ENCODE data around the gene ETNK2. TPM values are rescaled to one million over a fixed set of nuclear protein-coding genes. Genes with fewer than 3 reads are reported as not detected.
"Not testable (repeated sequence)": the region's sequence is repeated elsewhere in the genome, so short reads cannot be mapped to it uniquely, and the experiment has no call there.

ETNK2 gene
- polyA plus RNA-seq, 3 donors, result 9.0 to 21.1 (median 11.1) TPM

GRCh38 chr1:204110894-204111633 is 40.8 kb downstream of the ETNK2 start:
- 82 to 88% (median 87%) methylated on average over 5 of the region's 5 CpGs for WGBS, 3 donors
- no peak overlapping the region for H3K27ac ChIP-seq (ENCODE audit: low read depth, low read length)

DNA sequence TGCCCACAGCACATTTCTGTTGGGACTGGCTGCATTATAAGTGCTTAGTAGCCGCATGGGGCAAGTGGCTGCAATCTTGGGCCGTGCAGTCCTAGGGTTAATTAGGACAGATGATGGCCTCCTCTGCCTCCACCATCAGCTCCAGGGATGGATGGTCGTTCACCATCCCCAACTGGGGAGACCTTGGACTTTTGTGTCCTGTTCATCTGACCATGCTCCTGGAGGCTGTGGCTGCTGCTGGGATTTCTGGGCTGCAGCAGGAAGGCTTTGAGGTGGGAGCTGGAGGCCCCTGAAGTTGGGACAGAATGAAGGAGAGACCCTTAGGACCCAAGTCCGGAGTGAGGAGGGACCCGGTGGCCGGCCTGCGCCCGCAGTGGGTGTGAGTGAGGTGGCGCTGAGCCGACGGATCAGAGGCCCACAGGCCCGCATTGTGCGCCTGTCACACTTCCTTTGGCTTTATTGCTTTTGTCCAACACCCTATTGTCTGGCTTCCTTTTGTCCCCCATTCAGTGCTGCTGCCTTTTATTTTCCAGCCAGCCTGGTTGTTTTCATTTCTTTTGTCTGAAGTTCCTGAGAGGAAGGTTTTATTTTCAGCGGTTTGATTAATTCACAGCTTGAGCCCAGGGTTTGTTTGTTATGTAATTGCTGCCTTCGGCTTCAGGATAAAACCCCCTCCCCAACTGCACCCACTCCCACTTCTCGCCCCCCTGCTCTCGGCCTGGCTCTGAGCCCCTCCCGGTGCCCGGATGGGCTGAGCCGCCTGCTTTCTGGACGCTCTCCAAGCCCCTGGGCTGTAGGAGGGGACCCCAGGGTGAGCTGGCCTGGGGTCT is 43.3 kb downstream of the ETNK2 start:
- H3K27ac ChIP-seq (ENCODE audit: low read depth, low read length), result no peak overlapping the region
- WGBS, 3 donors, result 56 to 58% (median 58%) methylated on average over 21 of the region's 21 CpGs

GRCh38 chr1:204107892-204108291 is 44.0 kb downstream of the ETNK2 start:
- WGBS, 3 donors, result 89 to 91% (median 90%) methylated on average over 2 of the region's 2 CpGs
- no peak overlapping the region for H3K27ac ChIP-seq (ENCODE audit: low read depth, low read length)

GRCh38 chr1:204106825-204107224 is 45.0 kb downstream of the ETNK2 start:
- H3K27ac ChIP-seq (ENCODE audit: low read depth, low read length), result no peak overlapping the region
- WGBS, 3 donors, result 93 to 96% (median 94%) methylated on average over 1 of the region's 1 CpG

GRCh38 chr1:204105131-204105515 is 46.7 kb downstream of the ETNK2 start:
- H3K27ac ChIP-seq (ENCODE audit: low read depth, low read length), result peak overlapping the region; percentile 34
- WGBS, 3 donors, result 71 to 87% (median 74%) methylated on average over 6 of the region's 6 CpGs

DNA sequence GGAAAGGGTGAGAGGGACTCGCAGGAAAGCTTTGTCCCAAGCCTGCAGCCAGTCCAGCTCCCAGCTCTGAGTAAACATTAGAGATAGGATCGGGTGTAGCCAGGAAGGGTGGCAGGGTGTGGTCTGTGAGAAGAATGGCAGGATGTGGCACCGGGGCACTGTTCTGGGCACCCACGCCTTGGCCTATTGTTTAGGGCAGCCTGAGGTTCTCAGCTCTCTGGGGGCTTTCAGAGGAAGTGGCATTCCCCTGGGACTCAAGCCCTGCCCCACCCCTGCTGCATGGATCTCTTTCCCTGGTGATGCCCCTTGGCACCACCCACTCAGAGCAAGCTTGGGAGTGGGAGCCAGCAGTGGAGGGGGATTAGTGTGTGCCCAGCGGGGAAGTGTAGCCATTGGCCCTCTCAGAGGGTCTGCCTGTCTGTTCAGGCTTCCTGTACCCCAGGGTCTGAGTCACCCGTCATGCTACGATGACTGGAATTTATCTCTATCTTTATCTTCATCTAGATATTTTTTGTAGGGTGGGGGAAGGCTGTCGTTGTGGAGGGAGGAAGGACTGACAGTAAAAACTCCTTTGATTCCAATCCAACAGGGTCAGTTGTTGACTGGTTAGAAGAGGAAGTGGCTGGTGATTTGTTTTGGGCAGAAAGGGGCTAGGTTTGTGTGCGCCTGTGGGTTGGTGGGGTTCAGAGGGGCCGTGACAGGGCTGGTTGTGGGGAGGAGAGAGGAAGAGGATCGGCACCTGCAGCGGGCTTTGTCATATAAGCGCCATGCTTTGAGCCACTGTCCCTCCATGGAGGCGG is 47.3 kb downstream of the ETNK2 start:
- 48 to 52% (median 48%) methylated on average over 14 of the region's 14 CpGs for WGBS, 3 donors
- H3K27ac ChIP-seq (ENCODE audit: low read depth, low read length), result peak overlapping the region; percentile 60

DNA sequence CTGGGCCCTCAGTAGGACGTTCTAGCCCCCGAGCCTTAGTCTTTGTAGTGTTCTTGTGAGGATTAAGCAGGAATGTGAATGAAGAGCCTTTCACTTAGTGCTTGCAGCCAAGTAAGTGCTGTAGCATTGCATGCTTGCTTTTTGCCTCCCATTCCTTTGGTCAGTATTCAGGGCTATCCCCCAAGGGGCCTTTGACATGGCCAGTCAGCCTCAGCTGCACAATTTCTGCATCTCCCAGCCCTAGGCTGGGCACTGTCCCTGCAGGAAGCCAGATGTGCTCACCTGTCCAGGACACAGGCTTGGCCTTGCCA is 48.5 kb downstream of the ETNK2 start:
- 39 to 73% (median 58%) methylated on average over 2 of the region's 2 CpGs for WGBS, 3 donors
- H3K27ac ChIP-seq (ENCODE audit: low read depth, low read length), result no peak overlapping the region

- 44 to 54% (median 48%) methylated on average over 3 of the region's 3 CpGs for WGBS, 3 donors
- H3K27ac ChIP-seq (ENCODE audit: low read depth, low read length), result no peak overlapping the region
These were observed 49.0 kb downstream of the ETNK2 start for GRCh38 chr1:204102739-204103430.

DNA sequence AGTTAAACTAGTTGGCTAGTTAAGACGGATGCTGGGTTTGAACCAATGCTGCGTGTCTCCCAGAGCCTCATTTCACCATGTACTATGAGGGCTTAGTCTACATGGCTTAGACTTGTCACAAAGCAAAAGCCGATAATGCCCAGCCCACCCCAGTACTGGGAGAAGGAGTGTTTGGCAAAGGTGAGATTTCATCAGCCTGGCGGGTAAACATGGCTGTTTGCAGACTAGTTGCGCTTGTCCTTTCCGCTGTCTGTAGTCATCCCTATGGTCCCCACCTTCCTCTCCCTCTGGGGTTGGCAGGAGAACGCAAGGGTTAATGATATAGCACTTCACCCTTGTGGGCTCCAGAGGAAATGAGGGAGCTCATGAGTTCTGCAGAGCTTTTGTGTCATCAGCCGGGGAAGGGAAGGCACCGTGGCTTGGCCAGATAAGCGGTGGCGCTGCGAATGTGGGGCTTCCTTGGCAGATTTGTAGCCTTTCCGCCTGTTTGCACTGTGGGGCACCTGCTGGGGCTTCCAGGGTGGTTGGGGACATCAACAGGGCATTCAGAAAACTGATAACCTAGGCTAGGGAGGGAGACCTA is 49.7 kb downstream of the ETNK2 start:
- 40 to 51% (median 43%) methylated on average over 13 of the region's 13 CpGs for WGBS, 3 donors
- H3K27ac ChIP-seq (ENCODE audit: low read depth, low read length), result no peak overlapping the region

DNA sequence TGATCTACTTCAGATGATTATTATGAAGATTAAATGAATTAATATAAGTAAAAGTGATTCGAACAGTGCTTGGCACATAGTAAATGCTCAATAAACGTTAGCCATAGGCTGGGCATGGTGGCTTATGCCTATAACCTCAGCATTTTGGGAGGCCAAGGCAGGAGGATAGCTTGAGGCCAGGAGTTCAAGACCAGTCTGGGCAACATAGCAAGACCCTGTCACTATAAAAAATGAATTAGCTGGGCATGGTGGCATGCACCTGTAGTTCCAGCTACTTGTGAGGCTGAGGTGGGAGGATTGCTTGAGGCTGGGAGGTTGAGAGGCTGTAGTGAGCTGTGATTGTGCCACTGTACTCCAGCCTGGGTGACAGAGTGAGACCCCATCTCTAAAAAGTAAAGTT is 52.1 kb downstream of the ETNK2 start:
- 86 to 93% (median 89%) methylated on average over 2 of the region's 2 CpGs for WGBS, 3 donors
- not testable (repeated sequence) for H3K27ac ChIP-seq (ENCODE audit: low read depth, low read length)

- H3K27ac ChIP-seq (ENCODE audit: low read depth, low read length), result no peak overlapping the region
- 87 to 97% (median 93%) methylated on average over 4 of the region's 4 CpGs for WGBS, 3 donors
These were observed 53.2 kb downstream of the ETNK2 start for GRCh38 chr1:204098683-204099082.

DNA sequence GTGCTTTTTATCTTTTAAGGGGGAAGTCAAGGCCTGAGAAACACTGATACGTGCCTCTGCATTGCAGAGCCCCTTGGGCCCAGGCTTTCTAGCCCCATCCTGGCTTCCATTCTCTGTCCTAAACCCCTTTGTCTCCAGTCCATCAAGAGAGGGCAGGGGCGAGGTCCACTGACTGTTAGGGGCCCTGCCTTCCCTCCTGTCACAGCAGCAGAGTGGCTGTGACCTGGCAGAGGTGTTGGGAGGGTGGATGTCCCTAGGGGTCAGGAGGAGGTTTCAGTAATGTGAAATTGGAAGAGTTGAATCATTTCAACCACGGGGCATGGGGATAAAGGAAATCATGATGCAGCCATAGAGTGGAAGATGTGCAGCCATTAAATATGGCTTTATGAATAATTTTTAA is 54.9 kb downstream of the ETNK2 start:
- WGBS, 3 donors, result 64 to 81% (median 72%) methylated on average over 3 of the region's 3 CpGs
- no peak overlapping the region for H3K27ac ChIP-seq (ENCODE audit: low read depth, low read length)

- WGBS, 3 donors, result 73 to 77% (median 74%) methylated on average over 15 of the region's 15 CpGs
- no peak overlapping the region for H3K27ac ChIP-seq (ENCODE audit: low read depth, low read length)
These were observed 56.8 kb downstream of the ETNK2 start for GRCh38 chr1:204094856-204095634.

GRCh38 chr1:204094313-204094729 is 57.5 kb downstream of the ETNK2 start:
- no peak overlapping the region for H3K27ac ChIP-seq (ENCODE audit: low read depth, low read length)
- WGBS, 3 donors, result 44 to 64% (median 48%) methylated on average over 6 of the region's 6 CpGs

DNA sequence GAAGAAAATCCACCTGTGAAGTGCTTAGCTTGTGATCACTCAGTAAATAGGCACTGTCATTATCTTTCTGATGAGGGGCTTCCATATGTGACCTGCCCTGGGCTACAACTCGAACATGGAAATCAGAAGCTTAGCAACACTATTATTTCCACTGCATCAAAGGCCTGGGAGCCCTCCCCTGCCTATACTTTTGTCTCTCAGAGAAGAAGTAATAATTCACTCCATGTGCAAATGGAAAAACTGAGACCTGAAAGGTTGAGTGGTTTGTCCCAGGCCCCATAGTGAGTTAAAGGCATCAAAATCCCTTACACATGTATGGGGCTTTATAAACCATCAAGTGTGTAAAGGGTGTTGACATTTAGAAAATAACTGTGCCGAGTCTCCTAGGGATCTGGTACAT is 58.1 kb downstream of the ETNK2 start:
- 75 to 77% (median 77%) methylated on average over 2 of the region's 2 CpGs for WGBS, 3 donors
- H3K27ac ChIP-seq (ENCODE audit: low read depth, low read length), result no peak overlapping the region

GRCh38 chr1:204093421-204093717 is 58.5 kb downstream of the ETNK2 start:
- no peak overlapping the region for H3K27ac ChIP-seq (ENCODE audit: low read depth, low read length)
- WGBS, 3 donors, result 34 to 74% (median 69%) methylated on average over 4 of the region's 4 CpGs

DNA sequence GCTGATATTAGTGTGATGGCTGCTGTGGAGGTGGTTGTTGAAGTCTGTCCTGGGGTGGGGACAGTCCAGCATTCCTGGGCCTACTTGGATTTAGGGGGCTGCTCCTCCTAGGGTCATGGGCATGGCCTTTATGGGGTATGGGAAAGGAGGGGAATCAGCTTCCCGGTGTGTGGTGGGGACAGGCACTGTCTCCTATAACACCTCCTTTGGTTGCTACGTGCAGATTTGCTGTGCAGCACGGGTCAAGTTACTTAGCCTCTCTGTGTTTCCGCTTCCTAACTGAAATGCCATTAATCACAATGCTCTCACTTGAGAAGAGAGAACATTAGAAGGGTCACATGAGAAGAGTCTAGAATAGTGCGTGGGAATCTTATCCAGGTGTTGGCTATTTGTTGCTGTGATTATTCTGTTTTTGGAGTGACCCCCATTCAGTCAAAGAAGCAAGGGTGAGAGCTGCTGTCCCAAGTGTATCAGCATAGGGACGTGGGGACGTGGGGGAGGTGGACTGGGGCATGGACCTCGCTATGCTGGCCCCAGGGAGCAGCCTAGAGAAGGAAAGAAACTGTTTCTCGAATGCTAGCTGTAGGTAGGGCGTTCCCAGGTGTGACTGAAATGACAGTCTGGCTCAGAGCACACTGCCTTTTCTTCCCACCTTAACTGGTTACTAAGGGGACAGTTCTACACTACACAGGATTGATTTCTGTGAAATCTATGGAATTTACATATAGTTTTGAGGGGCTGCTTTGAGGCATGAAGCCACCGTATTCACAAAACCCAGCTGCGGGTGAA is 59.0 kb downstream of the ETNK2 start:
- no peak overlapping the region for H3K27ac ChIP-seq (ENCODE audit: low read depth, low read length)
- WGBS, 3 donors, result 34 to 82% (median 81%) methylated on average over 12 of the region's 12 CpGs

Data from adipose tissue (tissue), 3 donors.